GM13977 (cell line): ENCODE results near the gene CD46.
A peak's percentile ranks its signal among the peaks of the same experiment; 100 is the strongest.

Experiments
- DNase-seq: peaks from one replicate; pipeline ENCODE4 v3.0.0; 2012; ENCODE audit warnings: low spot score
- in situ Hi-C: fragments of 300-500 bp; cut with MboI; formaldehyde crosslinking; loops from one replicate; pipeline ENCODE4 v1.12.0; 2022; ENCODE audit warnings: low sequenced_read_pairs, low pct_unique_long_range_greater_than_20kb, mixed read lengths, inconsistent platforms; ENCODE audit not compliant: unreplicated experiment
- TF ChIP-seq, protein P1 (sequence below): IDR thresholded peaks from 2 replicates; pipeline ENCODE4 v1.5.1; 2012; ENCODE audit warnings: mild to moderate bottlenecking, control low read depth; ENCODE audit not compliant: insufficient read depth; ENCODE audit errors: extremely low read depth, missing control alignments

The CD46 gene

DNA sequence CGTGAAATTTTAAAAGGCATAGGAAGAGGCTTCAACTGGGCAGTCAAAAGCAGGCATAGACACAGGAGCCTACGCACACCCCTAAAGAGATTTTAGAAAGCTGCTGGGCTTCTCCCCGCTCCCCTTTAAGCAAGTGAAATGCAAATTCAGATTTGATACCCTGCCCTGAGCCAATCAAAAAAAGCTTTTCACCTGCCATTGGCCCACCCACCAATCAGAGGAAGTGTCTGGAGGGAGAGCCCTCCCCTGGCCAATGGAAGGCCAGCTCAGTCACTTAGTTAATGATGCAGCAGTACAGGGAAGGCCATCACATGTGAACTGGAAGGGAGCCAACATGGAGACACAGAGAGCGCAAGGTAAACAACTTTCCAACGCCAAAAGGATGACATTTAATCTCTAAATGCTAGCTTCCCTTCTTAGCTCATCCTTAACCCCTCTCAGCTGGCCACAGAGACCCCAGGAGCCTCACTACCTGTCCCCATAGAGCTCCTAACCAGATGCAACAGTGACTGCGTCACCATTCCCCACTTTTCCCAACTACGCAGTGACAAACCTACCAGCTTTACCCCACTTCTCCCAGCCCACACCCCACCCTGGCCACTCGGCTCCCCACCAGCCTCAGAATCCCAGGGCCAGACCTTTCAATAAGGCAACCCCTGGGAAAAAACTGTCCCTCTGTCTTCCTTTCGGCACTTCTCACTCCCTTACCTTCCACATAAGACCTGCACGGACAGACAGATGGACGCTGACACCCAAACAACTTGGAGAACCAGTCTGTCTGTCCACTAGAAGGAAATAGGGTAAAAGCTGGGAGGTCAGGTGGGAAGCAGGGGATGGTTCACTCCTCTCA lies 71.0 kb downstream of the CD46 start:
- in situ Hi-C loops: loop anchor here (10.0 kb wide), 1 partner anchor 142 kb away; no protein-coding TSS in a partner anchor
- DNase-seq: peak; percentile 98
- TF ChIP-seq, protein P1, sequence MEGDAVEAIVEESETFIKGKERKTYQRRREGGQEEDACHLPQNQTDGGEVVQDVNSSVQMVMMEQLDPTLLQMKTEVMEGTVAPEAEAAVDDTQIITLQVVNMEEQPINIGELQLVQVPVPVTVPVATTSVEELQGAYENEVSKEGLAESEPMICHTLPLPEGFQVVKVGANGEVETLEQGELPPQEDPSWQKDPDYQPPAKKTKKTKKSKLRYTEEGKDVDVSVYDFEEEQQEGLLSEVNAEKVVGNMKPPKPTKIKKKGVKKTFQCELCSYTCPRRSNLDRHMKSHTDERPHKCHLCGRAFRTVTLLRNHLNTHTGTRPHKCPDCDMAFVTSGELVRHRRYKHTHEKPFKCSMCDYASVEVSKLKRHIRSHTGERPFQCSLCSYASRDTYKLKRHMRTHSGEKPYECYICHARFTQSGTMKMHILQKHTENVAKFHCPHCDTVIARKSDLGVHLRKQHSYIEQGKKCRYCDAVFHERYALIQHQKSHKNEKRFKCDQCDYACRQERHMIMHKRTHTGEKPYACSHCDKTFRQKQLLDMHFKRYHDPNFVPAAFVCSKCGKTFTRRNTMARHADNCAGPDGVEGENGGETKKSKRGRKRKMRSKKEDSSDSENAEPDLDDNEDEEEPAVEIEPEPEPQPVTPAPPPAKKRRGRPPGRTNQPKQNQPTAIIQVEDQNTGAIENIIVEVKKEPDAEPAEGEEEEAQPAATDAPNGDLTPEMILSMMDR: no peak

DNA sequence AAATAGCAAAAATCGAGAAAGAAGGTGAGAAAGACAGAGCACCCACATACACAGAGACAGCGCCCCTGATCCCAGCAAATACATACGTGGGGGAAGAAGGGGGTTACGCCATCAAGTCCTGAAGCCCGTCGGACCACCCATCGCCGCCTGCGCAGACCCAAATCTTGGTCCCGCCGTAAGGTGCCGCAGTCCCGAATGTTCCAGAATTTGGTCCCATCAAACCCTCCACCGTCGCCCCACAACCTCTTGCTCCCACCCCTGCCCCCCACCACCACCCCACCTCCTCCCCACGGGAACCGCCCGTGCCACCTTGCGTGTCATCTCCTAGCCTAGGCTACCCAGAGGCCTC lies 71.7 kb downstream of the CD46 start:
- in situ Hi-C loops: loop anchor here (10.0 kb wide), 1 partner anchor 141 kb away; no protein-coding TSS in a partner anchor
- TF ChIP-seq, protein P1: no peak
- DNase-seq: no peak

GRCh38 chr1:207823880-207824566 lies 72.2 kb downstream of the CD46 start:
- peak; percentile 62 for DNase-seq
- in situ Hi-C loops: loop anchor here (10.0 kb wide), 1 partner anchor 141 kb away; no protein-coding TSS in a partner anchor

GRCh38 chr1:207824691-207825408 lies 73.0 kb downstream of the CD46 start:
- in situ Hi-C loops: loop anchor here (5.0 to 10.0 kb wide), 2 partner anchors 47 to 140 kb away; no protein-coding TSS in a partner anchor
- TF ChIP-seq, protein P1: no peak
- no peak for DNase-seq

More at GRCh38 chr1:207823880-207824566, 72.2 kb downstream of the CD46 start:
- TF ChIP-seq, protein P1: peak; percentile 42

DNA sequence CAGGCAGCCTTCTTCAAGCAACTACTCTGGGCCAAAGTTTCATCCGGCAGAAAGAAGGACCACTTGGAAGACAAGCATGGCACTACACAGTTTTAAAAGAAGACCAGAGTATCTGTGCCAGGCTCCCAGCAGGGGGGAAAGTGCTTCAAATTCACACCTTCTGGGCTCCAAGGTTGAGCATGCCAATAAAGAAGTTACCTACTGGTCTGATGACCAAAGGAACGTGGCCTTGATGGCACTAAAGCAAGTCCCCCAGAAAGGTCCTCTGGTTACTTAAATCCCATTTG lies 73.5 kb downstream of the CD46 start:
- no peak for DNase-seq
- in situ Hi-C loops: loop anchor here (5.0 to 10.0 kb wide), 2 partner anchors 47 to 139 kb away; no protein-coding TSS in a partner anchor
- TF ChIP-seq, protein P1: no peak
